OCI-M2 (cell line): Measurements from ENCODE around the gene HIGD2A.

Experiments used
- DNase-seq: peaks from one replicate; lab custom pipeline; 2025; ENCODE audit not compliant: unreplicated experiment; lab: John Stamatoyannopoulos, UW

Gene HIGD2A

DNA sequence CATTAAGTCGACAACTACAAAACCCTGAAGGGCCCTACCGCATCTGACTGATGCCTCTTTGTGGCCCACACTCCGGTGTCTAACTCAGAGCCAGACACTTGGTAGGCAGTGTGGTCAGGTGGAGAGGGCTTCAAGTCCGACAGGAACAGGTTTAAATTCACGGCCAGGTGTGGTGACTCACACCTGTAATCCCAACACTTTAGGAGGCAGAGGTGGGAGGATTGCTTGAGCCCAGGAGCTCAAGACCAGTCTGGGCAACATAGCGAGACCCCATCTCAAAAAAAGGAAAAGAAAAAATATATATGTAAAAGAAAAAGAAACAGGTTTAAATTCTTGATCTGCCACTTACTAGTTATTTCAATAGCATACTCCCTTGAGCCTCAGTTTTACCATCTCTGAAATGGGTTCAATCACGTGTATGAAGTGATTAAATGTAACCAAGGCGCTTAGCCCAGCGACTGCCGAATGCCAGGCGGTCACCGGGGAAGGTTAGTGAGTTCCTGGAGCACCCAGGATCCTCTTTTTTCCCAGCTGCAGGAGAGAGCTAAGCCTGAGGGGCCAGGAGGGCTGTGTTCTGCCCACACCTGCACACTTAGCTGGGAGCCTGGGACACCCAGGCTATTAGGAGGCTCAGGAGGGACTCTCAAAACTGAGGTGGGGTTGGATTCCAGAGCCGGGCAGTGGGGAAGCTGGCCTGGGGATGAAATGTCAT, 26.8 kb downstream of the HIGD2A start:
- no peak for DNase-seq

DNA sequence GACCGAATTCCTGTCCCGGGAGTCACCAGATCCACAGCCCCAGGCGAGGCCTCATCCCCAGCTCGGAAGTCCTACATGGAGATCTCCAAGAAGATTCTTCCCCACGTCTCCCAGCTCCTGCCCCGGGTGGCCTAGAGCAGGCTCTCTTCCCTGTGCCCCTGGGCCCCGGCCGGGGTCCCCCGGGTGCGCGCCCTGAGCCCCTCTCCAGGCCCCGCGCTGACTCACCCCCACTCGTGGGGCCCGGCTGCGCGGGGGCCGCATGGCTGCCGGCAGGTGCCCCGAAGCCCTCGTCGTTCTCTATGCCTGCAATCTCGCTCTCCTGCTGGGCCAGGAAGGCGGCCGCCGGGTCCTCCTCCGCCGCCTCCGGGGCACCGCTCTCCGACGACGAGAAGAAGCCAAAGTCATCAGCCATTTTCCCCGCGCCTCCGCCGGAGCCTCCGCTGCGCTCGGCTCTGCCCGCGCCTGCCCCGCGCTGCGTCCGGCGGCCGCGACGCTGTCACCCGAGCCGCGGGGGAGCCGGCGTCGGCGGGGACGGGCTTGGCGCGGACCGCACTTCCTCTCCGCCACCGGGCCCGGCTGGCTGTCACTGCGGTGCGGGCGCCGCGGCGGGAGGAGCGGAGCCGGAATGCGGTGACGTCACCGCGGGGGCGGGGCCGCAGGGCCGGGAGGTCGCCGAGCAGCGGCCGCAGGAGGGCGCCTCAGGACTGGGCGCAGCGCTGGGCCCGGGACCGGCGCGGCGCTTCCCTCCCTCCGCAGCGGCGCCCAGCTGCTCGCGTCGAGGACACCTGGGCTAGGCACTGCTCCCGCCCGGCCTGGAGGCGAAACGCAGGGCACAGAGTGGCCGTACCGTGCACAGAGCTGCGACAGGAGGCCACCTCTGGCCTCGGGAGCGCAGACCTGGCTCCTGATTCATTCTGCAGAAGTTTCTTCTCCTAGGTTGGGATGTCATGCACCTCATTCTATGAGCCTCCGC, 27.7 kb downstream of the HIGD2A start, which contains the start of gene CLTB:
Gene CLTB, minus strand, starts transcription at position 588 of the 973 bp plus-strand sequence. Its CDS starts 176 bp downstream, at position 412.
- DNase-seq = peak; percentile 14

DNA sequence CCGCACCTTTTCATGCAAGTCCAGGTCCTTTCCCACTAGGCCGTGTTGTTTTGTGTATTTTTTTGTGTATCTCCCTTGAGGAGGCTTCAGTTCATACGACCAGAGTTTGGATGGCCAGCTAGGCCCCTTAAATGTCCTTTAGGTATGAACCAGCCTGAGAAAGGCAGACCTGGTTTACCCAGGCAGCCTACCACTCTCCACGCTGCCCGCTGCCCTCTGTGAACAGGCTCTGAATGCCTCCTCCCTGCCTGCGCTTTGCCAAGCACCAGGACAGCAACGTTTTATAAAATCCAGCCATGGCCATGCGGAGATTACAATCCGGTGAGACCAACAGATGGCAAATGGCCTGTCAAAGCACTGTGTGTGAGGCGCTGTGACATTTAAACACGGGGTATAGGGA, 28.4 kb downstream of the HIGD2A start:
- no peak for DNase-seq

DNA sequence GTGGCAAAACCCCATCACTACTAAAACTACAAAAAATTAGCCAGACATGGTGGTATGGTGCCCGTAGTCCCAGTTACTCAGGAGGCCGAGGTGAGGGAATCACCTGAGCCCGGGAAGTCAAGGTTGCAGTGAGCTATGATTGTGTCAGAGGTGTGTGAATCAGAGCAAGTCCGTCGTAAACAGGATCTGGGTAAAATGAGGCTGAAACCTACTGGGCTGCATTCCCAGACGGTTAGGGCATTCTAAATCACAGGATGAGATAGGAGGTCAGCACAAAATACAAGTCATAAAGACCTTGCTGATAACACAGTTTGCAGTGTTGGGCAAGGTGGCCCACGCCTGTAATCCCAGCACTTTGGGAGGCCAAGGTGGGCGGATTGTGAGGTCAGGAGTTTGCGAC, 29.7 kb downstream of the HIGD2A start:
- no peak for DNase-seq

DNA sequence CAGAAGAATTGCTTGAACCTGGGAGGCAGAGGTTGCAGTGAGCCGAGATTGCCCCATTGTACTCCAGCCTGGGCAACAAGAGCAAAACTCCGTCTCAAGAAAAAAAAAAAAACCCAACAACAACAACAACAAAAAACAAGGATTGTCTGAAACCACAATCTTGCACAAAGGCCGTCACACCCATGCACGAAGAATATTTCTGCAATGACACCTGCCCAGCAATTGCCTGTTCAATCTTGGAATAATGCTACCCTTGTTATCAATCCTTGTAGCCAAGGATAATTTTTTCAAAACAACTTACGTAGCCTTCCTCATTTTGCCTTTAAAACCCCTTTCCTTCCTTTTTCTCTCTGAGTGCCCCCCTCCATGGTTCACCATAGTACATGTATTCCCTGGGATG, 31.5 kb downstream of the HIGD2A start:
- DNase-seq = no peak

DNA sequence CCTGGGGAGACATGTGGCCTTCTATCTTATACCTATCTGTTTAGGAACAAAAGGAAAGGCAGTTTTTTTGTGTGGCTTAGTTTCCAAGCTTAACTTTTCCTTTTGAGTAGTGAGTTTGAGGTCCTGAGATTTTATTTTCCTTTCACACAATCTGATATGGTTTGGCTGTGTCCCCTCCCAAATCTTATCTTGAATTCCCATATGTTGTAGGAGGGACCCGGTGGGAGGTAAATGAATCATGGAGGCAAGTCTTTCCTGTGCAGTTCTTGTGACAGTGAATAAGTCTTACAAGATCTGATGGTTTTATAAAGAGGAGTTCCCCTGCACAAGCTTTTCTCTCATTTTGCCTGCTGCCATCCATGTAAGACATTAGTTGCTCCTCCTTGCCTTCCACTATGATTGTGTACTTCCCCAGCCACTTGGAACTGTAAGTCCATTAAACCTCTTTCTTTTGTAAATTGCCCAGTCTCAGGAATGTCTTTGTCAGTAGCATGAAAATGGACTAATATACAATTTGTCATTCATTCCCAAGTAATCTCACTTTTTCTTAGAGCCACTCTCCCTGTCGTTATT, 32.5 kb downstream of the HIGD2A start:
- DNase-seq = no peak

DNA sequence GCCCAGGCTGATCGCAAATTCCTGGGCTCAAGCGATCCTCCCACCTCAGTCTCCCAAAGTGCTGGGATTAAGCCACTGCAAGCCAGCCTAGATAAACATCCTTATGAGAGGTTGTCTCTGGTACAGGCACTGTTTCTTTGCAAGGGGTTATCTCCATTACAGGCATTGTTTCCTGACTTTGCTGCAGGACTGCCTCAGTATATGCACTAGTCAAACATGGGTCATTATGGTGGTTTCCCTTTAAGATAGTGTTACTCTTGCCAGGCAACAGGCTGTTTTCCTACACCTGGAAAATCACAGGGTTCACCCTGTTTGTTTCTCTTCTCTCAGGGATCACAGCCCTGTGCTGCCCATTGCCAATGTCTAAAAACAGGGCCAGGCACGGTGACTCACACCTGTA, 35.6 kb downstream of the HIGD2A start:
- no peak for DNase-seq

DNA sequence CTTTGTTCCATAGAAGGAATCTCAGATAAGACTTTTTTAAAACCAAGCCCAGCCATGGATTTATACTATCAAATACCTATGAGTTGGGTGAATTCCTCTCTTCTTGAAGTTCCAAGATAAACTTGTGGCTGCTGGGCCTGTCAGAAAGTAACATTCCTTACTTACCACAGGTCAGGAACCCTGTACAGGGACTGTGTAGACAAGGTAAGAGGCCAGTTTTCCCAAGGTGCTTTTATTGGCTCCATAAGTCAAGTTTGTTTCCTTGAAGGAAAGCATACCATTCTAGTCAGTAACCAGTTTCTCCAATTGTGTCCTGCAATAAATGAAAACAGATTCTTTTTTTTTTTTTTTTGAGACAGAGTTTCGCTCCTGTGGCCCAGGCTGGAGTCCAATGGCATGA, 36.6 kb downstream of the HIGD2A start:
- DNase-seq = no peak

DNA sequence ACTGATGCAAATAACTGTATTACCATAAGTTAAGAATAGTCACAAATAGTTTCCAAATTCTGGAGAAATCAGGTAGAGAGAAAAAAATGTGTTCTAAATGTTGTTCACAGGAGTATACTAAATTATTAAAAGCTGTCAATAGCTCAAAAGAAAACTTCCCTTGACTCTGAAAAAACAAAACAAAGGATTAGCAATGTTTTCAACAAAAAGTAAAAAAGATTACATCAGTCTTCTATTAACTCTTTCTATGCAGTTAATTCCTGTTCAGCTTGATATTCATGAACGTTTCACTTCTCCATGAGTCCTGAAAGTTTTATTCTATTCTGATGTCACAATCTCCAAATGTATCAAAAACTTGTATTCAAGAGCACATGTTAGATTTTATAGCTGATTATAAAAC, 37.2 kb downstream of the HIGD2A start:
- DNase-seq = no peak

DNA sequence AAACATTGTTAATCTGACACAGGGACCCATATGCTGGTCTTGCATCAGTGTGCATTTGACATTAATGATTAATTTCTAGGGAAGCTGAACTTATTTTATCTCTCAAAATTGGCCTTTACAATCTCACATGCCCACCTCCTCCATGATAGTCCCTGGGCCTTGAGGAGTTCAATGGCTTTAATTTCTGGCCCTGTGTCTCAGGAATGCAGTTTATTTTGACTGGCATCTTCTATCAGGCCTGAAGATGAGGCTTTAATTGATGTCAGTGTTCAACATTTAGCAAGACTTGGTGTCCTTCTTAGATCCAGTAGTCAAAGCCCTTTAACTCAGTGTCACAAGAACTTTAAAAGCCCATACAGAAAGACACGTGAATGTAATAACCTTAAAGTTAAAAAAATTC, 38.3 kb downstream of the HIGD2A start:
- DNase-seq = no peak

DNA sequence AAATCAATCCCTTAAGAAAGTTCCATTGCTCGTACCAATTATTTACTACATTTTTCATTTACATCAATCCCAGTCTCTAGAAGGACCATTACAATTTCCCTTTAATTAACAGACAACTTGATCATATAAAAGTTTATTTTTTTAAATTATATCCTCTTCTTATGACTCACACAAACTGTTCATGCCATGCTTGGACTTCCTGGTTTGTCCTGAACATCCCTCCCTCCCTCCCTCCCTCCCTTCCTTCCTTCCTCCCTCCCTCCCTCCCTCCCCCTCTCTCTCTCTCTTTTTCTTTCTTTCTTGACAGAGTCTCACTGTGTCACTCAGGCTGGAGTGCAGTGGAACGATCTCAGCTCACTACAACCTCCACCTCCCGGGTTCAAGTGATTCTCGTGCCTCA, 39.4 kb downstream of the HIGD2A start:
- no peak for DNase-seq

DNA sequence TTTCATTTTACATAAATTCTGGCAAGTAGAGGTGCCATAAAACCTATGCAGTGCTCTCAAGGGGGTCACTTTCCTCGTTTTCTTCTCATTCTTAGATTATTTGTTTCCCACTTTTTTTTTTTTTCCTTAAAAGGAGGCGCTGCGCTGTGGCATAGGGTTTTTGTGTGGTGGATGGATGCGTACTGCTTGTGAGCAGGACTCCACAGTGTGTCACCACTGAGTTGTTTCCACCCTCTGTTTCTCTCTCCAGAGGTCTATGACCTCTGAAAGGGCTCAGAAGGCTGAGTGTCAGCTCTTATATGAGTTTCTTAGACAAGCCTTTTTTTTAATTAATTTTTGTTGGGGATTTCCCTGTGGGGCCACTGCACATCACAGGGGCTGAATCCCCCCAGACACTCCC, 41.4 kb downstream of the HIGD2A start:
- no peak for DNase-seq

DNA sequence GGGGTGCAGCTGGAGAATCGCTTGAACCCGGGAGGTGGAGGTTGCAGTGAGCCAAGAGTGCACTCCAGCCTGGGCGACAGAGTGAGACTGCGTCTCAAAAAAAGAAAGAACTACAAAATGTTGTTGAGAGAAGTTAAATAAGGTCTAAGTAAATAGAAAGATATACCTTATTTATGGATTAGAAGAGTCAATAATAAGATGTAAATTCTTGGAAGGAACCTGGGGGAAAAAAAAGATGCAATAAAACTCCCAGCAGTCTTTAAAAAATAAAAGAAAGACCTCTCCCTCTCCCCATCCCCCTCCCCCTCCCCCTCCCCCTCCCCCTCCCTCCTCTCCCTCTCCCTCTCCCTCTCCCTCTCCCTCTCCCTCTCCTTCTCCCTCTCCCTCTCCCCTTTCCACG, 44.2 kb downstream of the HIGD2A start:
- DNase-seq = no peak

DNA sequence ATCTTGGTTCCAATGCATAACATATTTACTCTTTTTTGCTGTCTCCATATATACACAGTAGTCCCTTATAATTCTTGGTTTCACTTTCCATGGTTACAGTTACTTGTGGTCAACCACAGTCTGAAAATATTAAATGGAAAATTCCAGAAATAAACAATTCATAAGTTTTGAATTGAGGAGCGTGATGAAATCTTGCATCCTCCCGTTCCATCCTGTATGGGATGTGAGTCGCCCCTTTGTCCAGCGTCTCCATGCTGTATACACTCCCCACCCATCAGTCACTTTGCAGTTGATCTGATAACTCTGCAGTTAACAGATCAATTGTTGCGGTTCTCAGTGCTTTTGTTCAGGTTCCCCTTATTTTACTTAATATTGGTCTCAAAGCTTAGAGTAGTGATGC, 48.1 kb downstream of the HIGD2A start:
- no peak for DNase-seq

DNA sequence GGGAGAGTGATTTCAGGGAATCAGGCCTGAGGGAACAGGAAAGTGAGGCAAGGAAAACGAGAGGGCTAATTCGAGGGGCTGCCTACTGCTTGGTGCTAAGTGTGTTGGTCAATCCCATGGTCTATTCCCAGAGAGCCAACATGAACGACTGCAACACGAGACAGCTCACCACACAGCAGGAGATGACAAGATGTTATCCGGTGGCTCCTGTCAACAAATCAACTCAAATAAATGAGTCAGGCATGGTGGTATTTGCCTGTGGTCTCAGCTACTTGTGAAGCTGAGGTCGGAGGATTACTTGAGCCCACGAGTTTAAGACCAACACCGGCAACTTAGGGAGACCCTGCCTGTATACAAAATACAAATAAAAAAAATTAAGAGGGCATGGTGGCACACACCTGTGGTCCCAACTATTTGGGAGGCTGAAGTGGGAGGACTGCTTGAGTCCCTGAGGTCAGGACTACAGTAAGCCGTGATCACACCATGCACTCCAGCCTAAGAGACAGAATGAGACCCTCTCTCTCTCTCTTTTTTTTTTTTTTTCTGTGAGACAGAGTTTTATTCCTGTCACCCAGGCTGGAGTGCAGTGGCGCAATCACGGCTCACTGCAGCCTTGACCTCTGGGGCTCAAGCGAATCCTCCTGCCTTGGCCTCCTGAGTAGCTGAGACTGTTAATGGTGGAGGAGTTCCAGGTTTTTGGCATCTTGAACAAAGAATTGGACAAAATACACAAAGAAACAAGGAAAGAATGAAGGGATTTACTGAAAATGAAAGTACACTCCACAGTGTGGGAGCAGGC, 50.6 kb downstream of the HIGD2A start:
- DNase-seq = no peak
